GM19463 (cell line): ENCODE data around the gene ROBO1.
"Not testable (repeated sequence)": the region's sequence is repeated elsewhere in the genome, so short reads cannot be mapped to it uniquely, and the experiment has no call there.

ENCODE experiments used
- ATAC-seq: cut with Tn5 transposase; IDR thresholded peaks from one replicate; pipeline ENCODE4 v1.9.1; 2021; ENCODE audit warnings: mild to moderate bottlenecking, moderate library complexity; ENCODE audit not compliant: unreplicated experiment

Gene ROBO1

GRCh38 chr3:78765671-78766485, 1001.9 kb downstream of the ROBO1 start:
- no peak for ATAC-seq

- ATAC-seq = no peak
Observed at GRCh38 chr3:78764634-78765033, 1003.2 kb downstream of the ROBO1 start.

- no peak for ATAC-seq
Observed at GRCh38 chr3:78762121-78762520, 1005.7 kb downstream of the ROBO1 start.

GRCh38 chr3:78761126-78761525, 1006.7 kb downstream of the ROBO1 start:
- no peak for ATAC-seq

- no peak for ATAC-seq
Observed at GRCh38 chr3:78757731-78758130, 1010.1 kb downstream of the ROBO1 start.

- no peak for ATAC-seq
Observed at GRCh38 chr3:78754066-78754743, 1013.6 kb downstream of the ROBO1 start.

GRCh38 chr3:78751266-78751665, 1016.5 kb downstream of the ROBO1 start:
- ATAC-seq = no peak

- not testable (repeated sequence) for ATAC-seq
Observed at GRCh38 chr3:78750291-78750690, 1017.5 kb downstream of the ROBO1 start.

GRCh38 chr3:78749056-78749455, 1018.7 kb downstream of the ROBO1 start:
- no peak for ATAC-seq

GRCh38 chr3:78745847-78746246, 1022.0 kb downstream of the ROBO1 start:
- ATAC-seq = no peak

- no peak for ATAC-seq
Observed at GRCh38 chr3:78742491-78742890, 1025.3 kb downstream of the ROBO1 start.

- no peak for ATAC-seq
Observed at GRCh38 chr3:78742041-78742440, 1025.8 kb downstream of the ROBO1 start.

GRCh38 chr3:78741066-78741645, 1026.6 kb downstream of the ROBO1 start:
- ATAC-seq = no peak

- ATAC-seq = no peak
Observed at GRCh38 chr3:78738833-78739232, 1029.0 kb downstream of the ROBO1 start.

- no peak for ATAC-seq
Observed at GRCh38 chr3:78737988-78738387, 1029.8 kb downstream of the ROBO1 start.

- ATAC-seq = no peak
Observed at GRCh38 chr3:78736863-78737262, 1030.9 kb downstream of the ROBO1 start.

- no peak for ATAC-seq
Observed at GRCh38 chr3:78734048-78734637, 1033.7 kb downstream of the ROBO1 start.

GRCh38 chr3:78732893-78733292, 1034.9 kb downstream of the ROBO1 start:
- ATAC-seq = no peak

GRCh38 chr3:78732471-78732870, 1035.3 kb downstream of the ROBO1 start:
- no peak for ATAC-seq

GRCh38 chr3:78729946-78730345, 1037.9 kb downstream of the ROBO1 start:
- ATAC-seq = no peak

GRCh38 chr3:78728406-78729145, 1039.2 kb downstream of the ROBO1 start:
- no peak for ATAC-seq
